Eye (tissue), 1 donor: Measurements from ENCODE around the gene DERA.
"Not testable (repeated sequence)": the region's sequence is repeated elsewhere in the genome, so short reads cannot be mapped to it uniquely, and the experiment has no call there.

Experiments used
- DNase-seq: peaks from one replicate; pipeline ENCODE4 v3.0.0-alpha.2; 2015

DERA gene

DNA sequence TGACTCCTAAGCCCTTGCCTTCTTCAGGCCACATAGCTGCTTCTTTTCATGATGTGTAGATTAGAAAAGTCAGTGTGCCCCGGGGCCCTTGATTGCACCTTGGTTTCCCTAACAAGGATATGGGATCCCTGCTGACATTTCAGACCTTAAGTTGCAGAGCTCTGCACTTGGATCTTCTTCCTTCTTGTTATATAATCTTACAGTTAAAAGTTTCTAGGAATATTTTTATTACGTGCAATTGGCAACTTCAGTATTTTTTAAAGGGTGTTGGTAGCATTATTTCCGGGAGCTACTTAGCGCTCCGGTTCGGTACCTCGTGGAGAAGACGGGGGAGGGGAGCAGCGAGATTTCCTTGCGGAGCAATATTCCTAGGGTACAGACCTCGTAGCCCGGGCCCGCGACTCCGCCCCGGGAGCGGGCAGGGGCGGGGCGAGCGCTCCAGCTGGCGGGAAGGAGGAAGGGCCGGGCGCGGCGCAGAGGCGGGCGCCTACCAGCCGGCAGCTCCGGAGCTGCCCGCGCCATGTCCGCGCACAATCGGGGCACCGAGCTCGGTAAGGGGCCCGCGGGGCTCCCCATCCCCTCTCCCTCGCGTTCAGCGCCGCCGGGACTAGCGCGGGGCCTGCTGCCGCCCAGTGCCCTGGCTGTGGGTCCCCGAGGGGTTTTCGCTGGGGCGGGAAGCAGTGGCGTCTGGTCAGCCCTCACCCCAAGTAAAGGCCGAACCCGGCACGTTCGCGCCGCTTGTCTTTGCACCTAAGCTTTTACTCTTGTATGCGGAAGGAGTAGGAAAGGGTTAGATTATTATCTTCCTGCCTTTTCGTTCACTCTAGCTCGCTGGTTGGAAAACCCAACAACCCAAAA, at the start of gene DERA:
Gene DERA, plus strand, starts transcription at position 469 of the 858 bp plus-strand sequence. Its CDS starts 52 bp downstream, at position 521.
- DNase-seq = peak; percentile 92

DNA sequence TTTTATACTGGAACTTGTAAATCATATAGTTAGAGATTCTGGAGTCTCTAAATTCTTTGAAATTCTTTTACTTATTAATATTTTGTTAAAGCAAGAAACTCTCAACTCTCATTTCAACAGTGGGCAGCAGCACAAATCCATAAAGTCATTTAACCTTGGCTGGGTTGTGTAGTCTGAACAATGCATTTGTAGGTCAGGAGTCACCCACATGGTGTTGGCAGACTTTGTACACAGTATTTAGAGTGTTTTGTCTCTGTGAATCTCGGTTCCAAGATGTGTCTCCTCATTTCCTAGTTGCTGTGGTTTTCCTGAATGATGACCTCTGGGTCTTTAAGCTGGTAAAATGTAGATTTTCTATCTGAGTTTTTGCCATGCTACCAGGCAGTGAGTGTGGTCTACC, 49.7 kb upstream of the DERA start:
- no peak for DNase-seq

DNA sequence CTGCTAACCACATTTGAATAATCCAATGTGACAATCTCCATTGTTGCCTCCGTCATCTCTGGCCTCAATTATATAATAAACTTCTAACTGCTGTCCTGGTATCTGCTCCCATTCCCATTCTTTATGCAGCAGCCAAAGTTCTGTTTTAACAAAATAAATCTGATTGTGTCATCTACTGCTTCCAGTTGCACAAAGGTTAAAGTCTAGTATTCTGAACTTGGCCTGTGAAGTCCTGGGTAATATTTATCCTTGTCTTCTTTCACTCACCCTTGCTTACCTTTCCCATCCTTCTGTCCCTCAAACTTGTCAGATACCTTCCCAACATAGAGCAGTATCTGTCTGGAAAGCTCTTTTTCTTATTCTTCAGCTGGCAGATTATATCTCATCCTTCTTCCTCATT, 48.3 kb upstream of the DERA start:
- peak; percentile 65 for DNase-seq

DNA sequence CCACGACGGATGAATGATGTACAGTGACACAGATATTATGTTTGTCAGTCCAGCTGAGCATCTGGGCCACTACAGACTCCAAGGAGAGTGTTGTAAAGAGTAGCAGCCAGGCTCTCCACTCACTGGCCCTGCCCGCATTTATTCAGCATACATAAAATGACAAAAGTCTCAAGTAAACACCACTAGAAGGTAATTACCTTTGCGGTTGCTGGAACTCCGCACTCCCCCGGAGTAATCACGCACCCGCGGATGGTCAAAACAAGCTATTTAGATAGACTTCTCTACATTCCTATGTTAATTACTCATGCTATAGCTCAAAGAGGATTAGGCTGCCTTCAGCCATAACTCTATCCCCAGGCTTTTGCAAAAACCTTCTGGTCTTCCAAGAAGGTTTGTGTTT, 47.8 kb upstream of the DERA start:
- DNase-seq = no peak

DNA sequence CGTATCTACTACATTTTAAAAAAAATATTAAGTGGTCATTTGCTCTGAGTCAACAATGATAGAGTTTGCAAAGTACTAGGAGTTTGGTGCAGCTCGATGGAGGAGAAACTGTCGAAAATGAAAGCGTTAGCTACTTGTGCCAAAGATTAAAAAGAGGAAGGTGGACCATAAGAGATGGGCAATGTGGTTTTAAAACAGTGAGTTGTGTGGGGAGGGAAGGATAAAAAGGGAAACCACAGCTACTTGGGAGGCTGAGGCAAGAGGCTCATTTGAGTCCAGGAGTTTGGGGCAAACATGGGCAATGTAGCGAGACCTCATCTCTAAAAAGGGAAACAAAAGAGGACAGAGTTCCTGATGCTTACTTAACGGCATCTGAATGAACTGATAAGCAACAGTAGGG, 47.1 kb upstream of the DERA start:
- no peak for DNase-seq

DNA sequence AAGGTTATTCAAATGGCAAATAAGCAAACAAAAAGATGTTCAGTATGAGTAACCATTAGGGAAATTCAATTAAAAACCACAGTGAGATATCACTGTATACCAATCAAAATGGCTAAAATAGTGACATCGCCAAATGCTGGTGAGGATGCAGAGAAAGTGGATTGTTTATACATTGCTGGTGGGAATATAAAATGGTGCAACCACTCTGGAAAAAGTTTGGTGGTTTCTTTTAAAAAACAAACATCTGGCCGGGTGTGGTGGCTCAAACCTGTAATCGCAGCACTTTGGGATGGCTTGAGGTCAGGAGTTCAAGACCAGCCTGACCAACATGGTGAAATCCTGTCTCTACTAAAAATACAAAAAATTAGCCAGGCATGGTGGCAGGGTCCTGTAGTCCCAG, 42.9 kb upstream of the DERA start:
- DNase-seq = no peak

DNA sequence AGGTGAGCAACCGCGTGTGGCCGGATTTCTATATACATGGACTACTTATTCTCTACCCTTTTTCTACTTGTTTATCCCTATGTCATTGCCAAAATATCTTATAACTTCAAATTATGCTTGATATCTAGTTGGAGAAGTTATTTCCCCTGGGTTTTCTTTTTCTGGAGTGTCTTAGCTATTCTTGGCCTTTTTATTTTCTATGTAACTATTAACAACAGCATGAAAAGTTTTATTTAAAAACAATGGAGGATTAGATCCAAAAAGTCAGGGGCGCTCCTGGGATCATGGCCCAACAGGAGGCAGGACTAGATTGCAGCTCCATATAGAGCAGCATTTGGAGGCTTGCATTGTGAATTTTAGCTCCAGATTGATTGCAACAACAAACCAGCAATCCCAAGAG, 37.6 kb upstream of the DERA start:
- no peak for DNase-seq

DNA sequence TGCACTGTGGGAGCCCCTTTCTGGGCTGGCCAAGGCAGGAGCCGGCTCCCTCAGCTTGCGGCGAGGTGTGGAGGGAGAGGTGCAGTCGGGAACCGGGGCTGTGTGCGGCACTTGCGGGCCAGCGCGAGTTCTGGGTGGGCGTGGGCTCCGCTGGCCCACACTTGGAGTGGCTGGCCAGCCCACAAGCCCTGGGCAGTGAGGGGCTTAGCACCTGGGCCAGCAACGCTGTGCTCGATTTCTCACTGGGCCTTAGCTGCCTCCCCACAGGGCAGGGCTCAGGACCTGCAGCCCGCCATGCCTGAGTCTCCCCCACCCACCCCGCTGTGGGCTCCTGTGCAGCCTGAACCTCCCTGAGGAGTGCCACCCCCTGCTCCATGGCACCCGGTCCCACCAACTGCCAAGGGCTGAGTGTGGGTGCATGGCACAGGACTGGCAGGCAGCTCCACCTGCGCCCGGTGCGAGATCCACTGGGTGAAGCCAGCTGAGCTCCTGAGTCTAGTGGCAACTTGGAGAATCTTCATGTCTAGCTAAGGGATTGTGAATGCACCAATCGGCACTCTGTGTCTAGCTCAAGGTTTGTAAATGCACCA, 36.5 kb upstream of the DERA start:
- not testable (repeated sequence) for DNase-seq

DNA sequence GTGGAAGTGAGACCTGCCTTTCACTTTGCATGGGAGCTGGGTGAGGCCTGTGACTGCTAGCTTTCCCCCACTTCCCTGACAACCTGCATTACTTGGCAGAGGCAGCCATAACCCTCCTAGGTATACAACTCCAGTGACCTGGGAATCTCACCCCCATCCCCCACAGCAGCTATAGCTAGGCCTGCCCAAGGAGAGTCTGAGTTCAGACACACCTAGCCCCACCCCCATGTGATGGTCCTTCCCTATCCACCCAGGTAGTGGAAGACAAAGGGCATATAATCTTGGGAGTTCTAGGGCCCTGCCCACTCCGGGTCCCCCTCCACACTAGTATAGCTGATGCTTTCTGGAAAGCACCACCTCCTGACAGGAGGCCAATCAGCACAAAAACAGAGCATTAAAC, 35.3 kb upstream of the DERA start:
- no peak for DNase-seq

DNA sequence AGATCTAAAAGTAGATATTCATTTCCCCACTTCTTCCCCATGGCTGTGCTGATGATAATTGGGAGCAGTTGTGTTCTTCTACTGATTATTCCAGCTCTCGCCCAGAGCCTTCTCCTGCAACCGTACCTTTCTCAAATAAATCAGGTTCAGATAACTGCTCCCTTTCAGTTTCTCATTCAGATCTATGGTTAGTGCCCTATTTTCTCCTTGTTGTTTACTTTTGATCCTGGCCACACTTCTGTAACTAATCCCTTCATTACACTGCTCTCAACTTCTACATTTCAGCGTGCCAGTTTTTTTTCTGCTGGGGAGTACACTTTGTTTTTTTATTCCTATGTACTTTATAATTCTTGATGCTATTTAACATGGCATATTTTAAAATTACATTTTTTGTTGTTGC, 31.7 kb upstream of the DERA start:
- DNase-seq = no peak

DNA sequence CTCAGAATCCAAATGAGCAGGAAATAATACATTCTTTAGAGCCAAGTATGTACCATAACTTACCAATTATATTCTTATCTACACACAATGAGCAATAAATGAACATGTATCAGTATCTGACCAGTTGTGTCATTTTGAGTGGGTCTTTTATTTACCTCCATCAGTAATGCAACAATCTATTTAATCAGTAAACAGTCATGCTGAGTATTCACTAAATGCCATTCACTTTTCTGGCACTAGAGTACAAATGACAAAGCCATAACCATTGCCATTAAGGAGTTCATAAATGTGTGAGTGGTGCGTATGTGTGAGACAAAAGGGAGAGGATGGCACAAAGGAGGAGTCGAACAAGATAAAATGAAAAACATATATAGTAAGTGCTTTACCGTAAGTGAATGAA, 30.4 kb upstream of the DERA start:
- DNase-seq = no peak

DNA sequence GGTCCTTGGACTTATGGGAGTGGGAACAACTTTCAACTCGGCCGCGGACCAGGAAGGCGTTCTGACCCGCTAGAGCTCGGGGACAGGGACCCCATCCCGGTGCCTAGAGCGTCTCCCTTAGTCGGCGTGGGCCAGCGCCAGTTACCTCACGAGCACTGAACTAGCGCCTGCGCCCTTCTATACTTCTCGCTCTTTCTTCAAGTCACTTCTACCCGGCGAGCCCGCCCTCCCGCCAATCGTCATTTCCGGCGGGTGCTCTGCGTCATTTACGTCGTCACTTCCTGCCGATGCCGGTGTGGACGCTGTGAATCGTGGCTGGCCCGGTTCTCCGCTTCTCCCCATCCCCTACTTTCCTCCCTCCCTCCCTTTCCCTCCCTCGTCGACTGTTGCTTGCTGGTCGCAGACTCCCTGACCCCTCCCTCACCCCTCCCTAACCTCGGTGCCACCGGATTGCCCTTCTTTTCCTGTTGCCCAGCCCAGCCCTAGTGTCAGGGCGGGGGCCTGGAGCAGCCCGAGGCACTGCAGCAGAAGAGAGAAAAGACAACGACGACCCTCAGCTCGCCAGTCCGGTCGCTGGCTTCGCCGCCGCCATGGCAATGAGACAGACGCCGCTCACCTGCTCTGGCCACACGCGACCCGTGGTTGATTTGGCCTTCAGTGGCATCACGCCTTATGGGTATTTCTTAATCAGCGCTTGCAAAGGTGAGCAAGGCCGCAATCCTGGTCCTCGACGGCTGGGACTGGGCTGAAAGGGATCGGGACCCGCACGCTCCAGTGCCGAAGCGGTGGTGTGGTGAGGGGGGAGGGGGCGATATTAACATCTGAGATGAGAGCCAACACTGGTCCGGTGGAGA, 28.8 kb upstream of the DERA start, which contains the start of gene STRAP:
Gene STRAP, plus strand, starts transcription at position 270 of the 854 bp plus-strand sequence. Its CDS starts 321 bp downstream, at position 591.
- peak; percentile 99 for DNase-seq

DNA sequence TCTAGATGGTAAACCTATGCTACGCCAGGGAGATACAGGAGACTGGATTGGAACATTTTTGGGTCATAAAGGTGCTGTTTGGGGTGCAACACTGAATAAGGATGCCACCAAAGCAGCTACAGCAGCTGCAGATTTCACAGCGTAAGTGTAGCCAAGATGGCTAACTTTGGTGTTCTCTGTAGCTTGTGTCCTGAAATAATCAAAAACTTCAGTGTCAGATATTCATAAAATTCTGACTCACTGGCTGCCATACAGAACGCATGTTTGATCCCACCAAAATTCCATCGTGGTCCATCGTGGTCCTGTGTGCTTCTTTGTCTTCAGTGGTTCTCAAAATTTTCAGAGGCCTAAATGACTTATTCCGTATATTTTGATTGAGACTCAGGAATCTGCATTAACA, 27.6 kb upstream of the DERA start:
- DNase-seq = peak; percentile 41

DNA sequence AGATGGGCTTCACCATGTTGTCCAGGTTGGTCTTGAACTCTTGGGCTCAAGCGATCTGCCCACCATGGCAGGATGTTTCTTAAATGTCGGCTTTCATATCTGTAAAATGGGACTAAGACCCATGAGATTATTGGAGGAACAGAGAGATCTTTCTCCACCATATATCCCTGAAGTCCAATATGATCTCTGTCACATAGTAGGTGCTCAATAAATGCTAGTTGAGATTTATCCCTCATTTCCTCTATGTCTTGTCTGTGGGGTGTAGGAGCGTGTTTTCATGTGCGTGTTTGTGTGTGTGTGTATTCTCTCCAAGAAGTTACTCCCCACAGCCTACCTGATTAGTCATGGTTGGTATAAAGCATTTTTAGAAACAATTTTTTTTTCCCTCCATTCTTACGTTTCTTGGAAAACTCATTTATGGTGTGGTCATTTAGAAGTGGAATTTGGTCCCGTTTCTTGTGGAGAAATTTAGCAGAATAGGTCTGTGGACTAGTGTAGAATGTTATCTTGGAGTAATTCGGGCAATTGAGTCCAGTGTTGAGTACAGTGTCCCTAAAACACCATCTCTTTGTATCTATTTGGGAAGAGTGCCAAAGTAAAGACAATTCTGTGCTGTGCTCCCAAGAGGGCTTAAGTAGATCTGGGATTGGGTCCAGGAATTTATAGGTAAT, 24.6 kb upstream of the DERA start:
- DNase-seq = no peak

DNA sequence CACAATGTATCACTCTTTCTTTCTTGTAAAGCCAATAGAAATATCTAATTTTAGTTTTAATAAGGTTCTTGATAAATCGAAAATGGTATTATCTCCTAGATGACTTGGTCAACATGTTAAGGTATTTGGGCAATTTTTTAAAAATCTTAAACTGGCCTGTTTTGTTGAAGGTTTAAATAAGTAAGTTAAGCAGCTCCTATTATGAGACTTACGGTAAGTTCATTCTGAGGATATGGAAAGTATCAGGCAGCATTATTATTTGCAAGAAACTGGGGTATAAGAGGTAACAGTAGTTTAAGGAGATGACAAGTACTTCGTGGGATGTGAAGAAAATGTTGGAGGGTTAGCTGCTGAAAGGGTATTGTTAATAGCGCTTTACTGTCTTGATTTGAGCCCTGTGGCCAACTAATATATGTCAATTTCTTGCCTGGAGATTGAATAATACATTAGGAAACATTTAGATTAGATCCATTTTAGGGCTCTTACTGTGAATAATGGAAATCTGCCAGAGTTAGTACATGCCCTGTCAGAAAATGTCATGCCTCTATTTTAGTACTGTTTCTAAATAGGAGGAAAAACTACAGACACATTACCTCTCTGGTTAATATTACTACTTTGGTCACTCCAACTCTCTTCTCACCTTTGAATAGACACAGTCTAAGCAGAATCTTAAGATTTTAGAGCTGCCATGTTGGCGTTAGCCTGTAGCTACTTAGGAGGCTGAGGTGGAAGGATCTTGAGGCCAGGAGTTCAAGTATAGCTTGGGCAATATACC, 23.9 kb upstream of the DERA start:
- DNase-seq = no peak

DNA sequence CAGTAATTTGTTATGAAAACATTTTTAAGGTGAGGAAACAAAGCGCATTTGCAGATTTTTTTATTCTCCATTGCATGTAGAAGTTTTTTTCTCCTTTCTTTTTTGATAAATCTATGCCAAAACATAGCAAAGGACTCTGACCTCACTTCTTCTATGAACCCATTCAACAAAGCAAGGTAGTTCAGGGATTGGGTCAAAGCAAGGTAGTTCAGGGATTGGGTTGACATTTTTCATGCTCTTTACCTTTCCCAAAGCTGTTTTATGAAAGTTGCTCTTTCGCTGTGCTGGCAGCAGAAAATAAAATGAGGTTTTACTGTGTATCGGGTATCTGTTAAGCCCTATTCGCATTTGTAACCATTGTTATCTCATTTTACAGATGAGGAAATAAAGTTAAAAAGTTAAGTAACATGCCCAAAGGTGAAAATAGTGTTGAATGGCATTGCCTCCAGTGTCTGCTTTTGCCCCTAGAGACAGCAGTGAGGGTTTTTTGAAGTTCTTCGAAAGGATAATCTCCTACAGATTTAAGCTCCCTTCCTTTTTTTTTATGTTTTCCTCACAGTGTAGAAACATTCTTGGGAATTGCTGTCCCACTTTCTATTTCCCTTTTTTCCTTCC, 18.4 kb upstream of the DERA start:
- DNase-seq = no peak

DNA sequence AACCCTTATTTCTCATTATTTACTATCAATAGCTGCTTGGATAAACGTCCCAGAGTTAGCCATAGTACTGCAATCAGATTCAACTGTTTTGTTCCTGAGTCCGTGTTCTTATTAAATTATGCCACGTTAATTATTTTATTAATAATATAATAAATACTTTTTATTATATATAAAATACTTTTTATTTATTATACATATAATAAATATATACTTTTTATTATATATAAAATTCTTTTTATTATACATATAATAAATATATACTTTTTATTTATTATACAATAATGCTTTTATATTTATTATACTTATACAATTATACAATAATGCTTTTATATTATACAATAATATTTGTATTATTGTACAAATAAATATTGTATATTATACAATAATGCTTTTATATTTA, 17.9 kb upstream of the DERA start:
- no peak for DNase-seq

DNA sequence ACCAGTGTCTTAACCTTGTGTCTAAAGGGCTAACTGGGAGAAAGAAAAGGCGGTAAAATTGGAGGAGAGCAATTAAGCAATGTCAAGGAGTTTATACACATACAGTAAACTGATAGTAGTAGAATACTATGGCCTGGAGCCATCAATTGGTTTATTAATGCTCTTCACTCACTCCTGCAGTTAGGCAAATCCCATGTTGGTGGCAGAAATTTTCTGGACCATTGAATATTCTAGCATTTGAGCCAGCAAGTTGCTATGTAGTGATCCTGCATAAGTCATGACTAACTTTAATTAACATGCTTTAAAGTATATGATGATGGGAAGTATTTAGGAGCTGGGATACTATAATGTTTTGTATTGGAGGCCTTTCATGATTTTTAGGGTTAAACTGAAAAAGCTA, 14.3 kb upstream of the DERA start:
- no peak for DNase-seq

DNA sequence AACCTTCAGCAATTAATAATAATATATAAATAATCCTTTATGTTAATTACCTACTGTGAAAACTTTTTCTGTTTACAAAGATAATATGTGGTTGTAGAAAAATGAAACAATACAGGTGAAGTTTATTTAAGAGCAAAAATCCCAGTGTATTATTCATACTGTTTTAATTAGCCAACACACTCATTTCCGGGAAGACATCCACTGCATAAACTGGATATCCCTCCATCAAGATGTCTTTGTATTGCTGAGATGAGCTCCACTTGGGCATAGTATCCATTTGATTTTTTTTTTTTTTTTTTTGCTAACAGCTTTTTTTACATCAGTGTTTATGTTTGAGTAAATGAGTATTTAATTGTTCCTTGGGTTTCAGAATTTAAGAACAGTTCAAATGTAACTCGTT, 13.7 kb upstream of the DERA start:
- no peak for DNase-seq

DNA sequence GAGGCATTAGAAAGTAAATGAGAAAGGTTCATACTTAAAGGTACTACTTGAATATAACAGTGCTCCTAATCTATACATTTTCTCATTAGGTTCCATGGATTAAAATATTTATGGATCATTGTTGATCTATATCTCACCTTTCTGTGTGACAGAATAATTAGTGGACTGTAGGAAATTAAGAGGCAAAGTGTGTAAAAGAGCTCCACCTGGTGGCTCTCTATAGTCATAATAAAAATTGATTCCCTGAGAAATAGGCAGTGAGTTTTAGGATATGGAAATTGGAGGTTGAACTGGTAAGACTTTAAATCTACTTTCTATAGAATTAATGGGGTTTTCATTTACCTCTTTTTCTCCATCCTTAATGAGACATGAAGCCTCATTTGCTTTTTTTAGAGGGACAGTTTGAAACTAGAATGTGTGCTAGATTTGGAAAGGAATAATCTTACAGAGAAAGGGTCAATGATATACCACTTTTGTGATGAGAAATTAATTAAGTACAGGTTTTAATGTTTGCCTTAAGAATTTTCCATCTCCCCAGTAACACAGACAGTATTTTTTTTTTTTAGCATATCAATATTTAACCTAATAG, 11.8 kb upstream of the DERA start:
- DNase-seq = peak; percentile 65

DNA sequence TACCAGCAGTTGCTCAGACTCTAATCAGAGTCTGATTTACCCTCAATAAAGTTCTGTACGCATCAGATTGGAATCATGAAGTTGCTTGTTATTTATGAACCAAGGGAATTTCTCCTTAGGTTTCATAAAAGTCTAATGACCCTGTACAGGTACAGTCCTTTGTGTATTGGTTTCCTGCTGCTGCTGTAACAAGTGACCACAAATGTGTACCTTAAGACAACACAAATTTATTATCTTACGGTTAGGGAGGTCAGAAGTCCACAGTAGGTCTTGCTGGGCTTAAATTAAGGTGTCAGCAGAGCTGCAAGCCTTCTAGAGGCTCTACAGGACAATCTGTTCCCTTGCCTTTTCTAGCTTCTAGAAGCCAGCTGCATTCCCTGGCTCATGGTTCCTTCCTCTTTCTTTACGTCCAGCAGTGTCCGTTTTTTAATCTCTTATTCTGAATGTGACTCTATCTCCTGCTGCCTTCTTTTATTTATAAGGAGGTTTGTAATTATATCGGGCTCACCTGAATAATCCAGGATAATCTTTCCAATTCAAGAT, 6.7 kb upstream of the DERA start:
- DNase-seq = no peak
